ENCODE data around the gene UGT1A6. TPM values are rescaled to one million over a fixed set of nuclear protein-coding genes. Genes with fewer than 3 reads are reported as not detected.
A peak's percentile ranks its signal among the peaks of the same experiment; 100 is the strongest.

UGT1A6 gene
- total and polyA plus RNA-seq, 2 experiments from 2014 or later: not detected

DNA sequence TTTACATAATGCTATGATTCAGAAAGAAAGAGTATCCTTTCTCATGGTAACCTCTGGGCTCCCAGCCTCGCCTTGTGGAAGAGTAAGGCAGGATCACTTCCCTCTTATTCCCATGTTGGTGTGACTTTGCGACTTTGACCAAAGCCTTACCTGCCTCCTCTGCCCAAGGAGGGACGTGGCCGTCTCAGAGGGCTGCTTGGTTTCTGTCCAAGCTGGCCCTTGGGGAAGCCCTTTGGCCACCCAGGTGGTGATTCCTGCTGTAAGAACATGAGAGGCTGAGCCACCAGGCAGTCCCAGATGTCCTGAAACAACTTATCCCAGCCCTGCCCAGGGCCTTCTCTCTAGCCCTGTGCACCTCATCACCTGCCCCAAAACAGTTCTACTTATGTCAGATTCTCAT, 6.0 kb downstream of the UGT1A6 start:
- Histone ChIP-seq H3K27ac (ENCODE audit: low read depth) (no peak overlapping the region), H3K79me2 (replicated peaks; ENCODE audit: insufficient read depth) (no peaks in the 10 kb centered on the region), H3K9me2 (ENCODE audit: insufficient read depth) (no peaks in the 10 kb centered on the region), H3K4me3 (no peak overlapping the region), H3K4me2 (no peak overlapping the region), H3K4me1 (ENCODE audit: insufficient read depth) (0 out of 2 replicates have a peak, but pooled peaks cover 5% of the 10 kb centered on the region), H3K36me3 (ENCODE audit: insufficient read depth) (no peaks in the 10 kb centered on the region), H2AFZ (no peak overlapping the region; the same call in 1 of the 2 replicates), H3K27me3 (ENCODE audit: insufficient read depth) (no peaks in the 10 kb centered on the region), H3F3A (replicated peaks; ENCODE audit: low read depth) (no peaks in the 10 kb centered on the region), H4K20me1 (replicated peaks; ENCODE audit: insufficient read depth) (no peaks in the 10 kb centered on the region)
- H3K27ac Mint-ChIP-seq: peak overlapping the region; percentile 8; the same call in 1 of the 2 replicates
- no peak for DNase-seq (ENCODE audit: low spot score)
- no peaks in the 10 kb centered on the region for H3K27me3 Mint-ChIP-seq (ENCODE audit: insufficient read depth, low read depth, poor library complexity)
- H3K4me1 Mint-ChIP-seq: peaks cover 5% of the 10 kb centered on the region; the same call in 2 of the 3 replicates
- TF ChIP-seq ZNF331 (CRISPR knock-in tag; IDR thresholded peaks at IDR 0.05; ENCODE audit: low read depth): no peak
- TF ChIP-seq, protein P1, sequence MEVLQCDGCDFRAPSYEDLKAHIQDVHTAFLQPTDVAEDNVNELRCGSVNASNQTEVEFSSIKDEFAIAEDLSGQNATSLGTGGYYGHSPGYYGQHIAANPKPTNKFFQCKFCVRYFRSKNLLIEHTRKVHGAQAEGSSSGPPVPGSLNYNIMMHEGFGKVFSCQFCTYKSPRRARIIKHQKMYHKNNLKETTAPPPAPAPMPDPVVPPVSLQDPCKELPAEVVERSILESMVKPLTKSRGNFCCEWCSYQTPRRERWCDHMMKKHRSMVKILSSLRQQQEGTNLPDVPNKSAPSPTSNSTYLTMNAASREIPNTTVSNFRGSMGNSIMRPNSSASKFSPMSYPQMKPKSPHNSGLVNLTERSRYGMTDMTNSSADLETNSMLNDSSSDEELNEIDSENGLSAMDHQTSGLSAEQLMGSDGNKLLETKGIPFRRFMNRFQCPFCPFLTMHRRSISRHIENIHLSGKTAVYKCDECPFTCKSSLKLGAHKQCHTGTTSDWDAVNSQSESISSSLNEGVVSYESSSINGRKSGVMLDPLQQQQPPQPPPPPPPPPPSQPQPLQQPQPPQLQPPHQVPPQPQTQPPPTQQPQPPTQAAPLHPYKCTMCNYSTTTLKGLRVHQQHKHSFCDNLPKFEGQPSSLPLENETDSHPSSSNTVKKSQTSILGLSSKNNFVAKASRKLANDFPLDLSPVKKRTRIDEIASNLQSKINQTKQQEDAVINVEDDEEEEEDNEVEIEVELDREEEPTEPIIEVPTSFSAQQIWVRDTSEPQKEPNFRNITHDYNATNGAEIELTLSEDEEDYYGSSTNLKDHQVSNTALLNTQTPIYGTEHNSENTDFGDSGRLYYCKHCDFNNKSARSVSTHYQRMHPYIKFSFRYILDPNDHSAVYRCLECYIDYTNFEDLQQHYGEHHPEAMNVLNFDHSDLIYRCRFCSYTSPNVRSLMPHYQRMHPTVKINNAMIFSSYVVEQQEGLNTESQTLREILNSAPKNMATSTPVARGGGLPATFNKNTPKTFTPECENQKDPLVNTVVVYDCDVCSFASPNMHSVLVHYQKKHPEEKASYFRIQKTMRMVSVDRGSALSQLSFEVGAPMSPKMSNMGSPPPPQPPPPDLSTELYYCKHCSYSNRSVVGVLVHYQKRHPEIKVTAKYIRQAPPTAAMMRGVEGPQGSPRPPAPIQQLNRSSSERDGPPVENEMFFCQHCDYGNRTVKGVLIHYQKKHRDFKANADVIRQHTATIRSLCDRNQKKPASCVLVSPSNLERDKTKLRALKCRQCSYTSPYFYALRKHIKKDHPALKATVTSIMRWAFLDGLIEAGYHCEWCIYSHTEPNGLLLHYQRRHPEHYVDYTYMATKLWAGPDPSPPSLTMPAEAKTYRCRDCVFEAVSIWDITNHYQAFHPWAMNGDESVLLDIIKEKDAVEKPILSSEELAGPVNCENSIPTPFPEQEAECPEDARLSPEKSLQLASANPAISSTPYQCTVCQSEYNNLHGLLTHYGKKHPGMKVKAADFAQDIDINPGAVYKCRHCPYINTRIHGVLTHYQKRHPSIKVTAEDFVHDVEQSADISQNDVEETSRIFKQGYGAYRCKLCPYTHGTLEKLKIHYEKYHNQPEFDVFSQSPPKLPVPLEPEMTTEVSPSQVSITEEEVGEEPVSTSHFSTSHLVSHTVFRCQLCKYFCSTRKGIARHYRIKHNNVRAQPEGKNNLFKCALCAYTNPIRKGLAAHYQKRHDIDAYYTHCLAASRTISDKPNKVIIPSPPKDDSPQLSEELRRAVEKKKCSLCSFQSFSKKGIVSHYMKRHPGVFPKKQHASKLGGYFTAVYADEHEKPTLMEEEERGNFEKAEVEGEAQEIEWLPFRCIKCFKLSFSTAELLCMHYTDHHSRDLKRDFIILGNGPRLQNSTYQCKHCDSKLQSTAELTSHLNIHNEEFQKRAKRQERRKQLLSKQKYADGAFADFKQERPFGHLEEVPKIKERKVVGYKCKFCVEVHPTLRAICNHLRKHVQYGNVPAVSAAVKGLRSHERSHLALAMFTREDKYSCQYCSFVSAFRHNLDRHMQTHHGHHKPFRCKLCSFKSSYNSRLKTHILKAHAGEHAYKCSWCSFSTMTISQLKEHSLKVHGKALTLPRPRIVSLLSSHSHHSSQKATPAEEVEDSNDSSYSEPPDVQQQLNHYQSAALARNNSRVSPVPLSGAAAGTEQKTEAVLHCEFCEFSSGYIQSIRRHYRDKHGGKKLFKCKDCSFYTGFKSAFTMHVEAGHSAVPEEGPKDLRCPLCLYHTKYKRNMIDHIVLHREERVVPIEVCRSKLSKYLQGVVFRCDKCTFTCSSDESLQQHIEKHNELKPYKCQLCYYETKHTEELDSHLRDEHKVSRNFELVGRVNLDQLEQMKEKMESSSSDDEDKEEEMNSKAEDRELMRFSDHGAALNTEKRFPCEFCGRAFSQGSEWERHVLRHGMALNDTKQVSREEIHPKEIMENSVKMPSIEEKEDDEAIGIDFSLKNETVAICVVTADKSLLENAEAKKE (CRISPR knock-in tag; IDR thresholded peaks at IDR 0.05): no peak
- TF ChIP-seq STAT1 (IDR thresholded peaks at IDR 0.05; ENCODE audit: unreplicated experiment): no peak
- TF ChIP-seq EZH2 (IDR thresholded peaks at IDR 0.05; ENCODE audit: low read depth, unreplicated experiment): no peak
- TF ChIP-seq, protein P2, sequence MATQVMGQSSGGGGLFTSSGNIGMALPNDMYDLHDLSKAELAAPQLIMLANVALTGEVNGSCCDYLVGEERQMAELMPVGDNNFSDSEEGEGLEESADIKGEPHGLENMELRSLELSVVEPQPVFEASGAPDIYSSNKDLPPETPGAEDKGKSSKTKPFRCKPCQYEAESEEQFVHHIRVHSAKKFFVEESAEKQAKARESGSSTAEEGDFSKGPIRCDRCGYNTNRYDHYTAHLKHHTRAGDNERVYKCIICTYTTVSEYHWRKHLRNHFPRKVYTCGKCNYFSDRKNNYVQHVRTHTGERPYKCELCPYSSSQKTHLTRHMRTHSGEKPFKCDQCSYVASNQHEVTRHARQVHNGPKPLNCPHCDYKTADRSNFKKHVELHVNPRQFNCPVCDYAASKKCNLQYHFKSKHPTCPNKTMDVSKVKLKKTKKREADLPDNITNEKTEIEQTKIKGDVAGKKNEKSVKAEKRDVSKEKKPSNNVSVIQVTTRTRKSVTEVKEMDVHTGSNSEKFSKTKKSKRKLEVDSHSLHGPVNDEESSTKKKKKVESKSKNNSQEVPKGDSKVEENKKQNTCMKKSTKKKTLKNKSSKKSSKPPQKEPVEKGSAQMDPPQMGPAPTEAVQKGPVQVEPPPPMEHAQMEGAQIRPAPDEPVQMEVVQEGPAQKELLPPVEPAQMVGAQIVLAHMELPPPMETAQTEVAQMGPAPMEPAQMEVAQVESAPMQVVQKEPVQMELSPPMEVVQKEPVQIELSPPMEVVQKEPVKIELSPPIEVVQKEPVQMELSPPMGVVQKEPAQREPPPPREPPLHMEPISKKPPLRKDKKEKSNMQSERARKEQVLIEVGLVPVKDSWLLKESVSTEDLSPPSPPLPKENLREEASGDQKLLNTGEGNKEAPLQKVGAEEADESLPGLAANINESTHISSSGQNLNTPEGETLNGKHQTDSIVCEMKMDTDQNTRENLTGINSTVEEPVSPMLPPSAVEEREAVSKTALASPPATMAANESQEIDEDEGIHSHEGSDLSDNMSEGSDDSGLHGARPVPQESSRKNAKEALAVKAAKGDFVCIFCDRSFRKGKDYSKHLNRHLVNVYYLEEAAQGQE (IDR thresholded peaks at IDR 0.05; ENCODE audit: unreplicated experiment): no peak
- no peak for TF ChIP-seq CREB1 (CRISPR knock-in tag; IDR thresholded peaks at IDR 0.05; ENCODE audit: low read depth)
- TF ChIP-seq EZH2phosphoT487 (IDR thresholded peaks at IDR 0.05; ENCODE audit: unreplicated experiment): no peak
- TF ChIP-seq ZNF114 (CRISPR knock-in tag; IDR thresholded peaks at IDR 0.05): no peak
- TF ChIP-seq POLR2AphosphoS5 (IDR thresholded peaks at IDR 0.05; ENCODE audit: low read depth): no peak
- TF ChIP-seq, protein P3, sequence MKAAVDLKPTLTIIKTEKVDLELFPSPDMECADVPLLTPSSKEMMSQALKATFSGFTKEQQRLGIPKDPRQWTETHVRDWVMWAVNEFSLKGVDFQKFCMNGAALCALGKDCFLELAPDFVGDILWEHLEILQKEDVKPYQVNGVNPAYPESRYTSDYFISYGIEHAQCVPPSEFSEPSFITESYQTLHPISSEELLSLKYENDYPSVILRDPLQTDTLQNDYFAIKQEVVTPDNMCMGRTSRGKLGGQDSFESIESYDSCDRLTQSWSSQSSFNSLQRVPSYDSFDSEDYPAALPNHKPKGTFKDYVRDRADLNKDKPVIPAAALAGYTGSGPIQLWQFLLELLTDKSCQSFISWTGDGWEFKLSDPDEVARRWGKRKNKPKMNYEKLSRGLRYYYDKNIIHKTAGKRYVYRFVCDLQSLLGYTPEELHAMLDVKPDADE (IDR thresholded peaks at IDR 0.05): no peak
- no peak for TF ChIP-seq JUNB (IDR thresholded peaks at IDR 0.05; ENCODE audit: unreplicated experiment)
- TF ChIP-seq NANOG (IDR thresholded peaks at IDR 0.05; ENCODE audit: borderline replicate concordance): no peak
- TF ChIP-seq, protein P4, sequence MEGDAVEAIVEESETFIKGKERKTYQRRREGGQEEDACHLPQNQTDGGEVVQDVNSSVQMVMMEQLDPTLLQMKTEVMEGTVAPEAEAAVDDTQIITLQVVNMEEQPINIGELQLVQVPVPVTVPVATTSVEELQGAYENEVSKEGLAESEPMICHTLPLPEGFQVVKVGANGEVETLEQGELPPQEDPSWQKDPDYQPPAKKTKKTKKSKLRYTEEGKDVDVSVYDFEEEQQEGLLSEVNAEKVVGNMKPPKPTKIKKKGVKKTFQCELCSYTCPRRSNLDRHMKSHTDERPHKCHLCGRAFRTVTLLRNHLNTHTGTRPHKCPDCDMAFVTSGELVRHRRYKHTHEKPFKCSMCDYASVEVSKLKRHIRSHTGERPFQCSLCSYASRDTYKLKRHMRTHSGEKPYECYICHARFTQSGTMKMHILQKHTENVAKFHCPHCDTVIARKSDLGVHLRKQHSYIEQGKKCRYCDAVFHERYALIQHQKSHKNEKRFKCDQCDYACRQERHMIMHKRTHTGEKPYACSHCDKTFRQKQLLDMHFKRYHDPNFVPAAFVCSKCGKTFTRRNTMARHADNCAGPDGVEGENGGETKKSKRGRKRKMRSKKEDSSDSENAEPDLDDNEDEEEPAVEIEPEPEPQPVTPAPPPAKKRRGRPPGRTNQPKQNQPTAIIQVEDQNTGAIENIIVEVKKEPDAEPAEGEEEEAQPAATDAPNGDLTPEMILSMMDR (conservative IDR thresholded peaks at IDR 0.05; ENCODE audit: low read depth in 2 of 2): no peak
- no peak overlapping the region for H3K4me3 Mint-ChIP-seq
- no peaks in the 10 kb centered on the region for H3K36me3 Mint-ChIP-seq (ENCODE audit: low read depth)
- no peak for ATAC-seq
- H3K9me3 Mint-ChIP-seq: no peaks in the 10 kb centered on the region

Data from GM23338 (cell line).